HG03280 (cell line): ENCODE measurements around the gene FICD.
"Not testable (repeated sequence)": the region's sequence is repeated elsewhere in the genome, so short reads cannot be mapped to it uniquely, and the experiment has no call there.

Experiments
- ATAC-seq: cut with Tn5 transposase; IDR thresholded peaks from one replicate; pipeline ENCODE4 v1.9.1; 2021; ENCODE audit warnings: mild to moderate bottlenecking, moderate library complexity; ENCODE audit not compliant: unreplicated experiment

FICD gene

DNA sequence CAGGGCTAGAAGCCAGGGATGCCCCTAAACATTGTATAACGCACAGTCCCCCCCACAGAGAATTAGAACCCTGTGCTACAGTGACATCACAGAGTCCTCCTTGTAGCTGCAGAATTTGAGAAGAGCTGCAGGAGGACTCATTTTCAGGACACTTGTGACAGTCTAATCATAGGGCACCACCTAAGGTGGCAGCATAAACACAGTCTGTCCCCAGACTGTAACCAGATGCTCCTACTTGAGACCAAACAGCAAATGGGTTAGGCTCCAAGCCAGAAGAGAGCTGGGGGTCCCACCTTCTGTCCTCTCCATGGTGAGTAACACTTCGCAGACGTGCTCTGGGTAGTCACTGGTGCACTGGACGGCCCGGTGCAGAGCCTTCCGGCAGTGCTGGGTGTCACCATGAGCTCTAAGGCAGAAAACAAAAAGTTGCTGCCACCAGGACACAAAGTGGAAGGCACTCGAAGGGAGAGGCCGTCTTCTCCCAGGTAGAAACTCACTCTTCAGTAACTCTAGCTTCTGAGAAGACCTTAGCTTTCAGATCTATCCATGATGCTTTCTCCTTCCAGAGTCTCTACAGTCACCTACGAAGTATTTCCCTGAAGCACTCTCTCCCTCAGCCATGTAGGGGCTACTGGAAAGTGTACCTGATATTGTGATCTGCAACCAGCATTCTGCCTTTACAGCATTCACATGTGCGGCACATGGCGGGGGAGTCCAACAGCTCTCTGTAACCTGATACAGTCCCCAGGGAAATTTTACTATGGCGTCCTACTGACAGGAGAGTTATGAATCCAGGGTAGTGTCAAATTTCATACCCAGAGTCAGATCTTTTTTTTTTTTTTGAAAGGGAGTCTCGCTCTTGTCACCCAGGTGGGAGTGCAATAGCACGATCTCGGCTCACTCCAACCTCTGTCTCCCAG, 17.1 kb downstream of the FICD start:
- ATAC-seq, result no peak

DNA sequence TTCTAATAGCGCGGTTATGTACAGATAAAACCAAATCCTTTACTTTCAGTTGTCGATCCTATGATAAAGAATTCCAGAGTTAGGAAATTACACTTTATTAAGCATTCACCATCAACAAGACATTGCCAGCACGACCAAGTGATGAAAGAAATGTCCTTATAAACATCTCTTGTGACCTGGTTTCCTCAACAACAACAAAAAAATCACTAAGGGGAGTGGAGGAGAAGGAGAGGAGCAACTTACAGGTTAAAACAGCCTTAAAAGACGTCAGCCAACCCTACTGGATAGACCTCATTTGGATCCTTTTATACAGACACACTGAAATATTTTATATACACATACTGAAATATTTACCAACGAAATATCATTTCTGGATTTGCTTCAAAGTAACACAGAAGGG, 23.1 kb downstream of the FICD start:
- ATAC-seq, result no peak

DNA sequence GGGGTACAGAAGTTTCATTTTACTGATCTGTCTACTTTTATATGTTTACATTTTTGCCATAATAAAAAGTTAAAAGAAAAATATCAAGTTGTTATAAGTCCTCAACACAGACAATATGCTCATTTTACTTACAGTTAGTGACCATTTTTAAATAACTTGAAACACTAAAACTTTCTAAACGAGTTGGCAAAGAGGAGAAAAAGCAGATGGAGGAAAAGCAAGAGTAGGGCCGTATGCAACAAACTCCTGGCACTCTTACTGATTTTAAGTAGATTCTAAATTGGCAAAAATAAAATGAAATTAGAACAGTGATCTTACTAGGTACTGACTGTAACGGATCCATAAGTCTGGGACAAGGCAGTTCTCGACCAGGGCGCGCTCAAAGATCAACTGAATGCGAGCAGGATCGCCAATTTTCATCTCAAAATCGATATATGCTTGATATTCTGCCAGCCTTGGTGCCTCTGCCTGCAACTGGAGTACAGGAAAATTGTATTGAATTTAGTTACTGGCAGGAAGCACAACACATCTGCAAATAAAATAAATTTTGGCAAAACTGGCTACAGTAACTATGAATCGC, 23.6 kb downstream of the FICD start:
- no peak for ATAC-seq

DNA sequence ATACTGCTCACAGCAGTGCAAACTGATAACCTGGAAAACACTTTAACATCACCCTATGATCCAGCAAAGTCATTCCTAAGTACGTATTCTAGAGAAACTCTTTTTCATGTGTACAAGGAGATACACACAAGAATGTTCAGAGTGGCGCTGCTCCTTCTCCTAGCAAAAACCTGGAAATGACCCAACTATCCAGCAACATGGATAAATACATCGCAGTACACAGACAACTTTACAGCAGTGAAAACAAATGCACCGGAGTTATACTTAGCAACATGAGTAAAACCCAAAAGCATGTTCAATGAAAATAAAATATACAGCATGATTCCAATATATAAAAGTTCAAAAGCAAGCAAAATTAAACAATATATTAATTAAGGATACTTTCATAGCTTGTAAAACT, 27.2 kb downstream of the FICD start:
- no peak for ATAC-seq

DNA sequence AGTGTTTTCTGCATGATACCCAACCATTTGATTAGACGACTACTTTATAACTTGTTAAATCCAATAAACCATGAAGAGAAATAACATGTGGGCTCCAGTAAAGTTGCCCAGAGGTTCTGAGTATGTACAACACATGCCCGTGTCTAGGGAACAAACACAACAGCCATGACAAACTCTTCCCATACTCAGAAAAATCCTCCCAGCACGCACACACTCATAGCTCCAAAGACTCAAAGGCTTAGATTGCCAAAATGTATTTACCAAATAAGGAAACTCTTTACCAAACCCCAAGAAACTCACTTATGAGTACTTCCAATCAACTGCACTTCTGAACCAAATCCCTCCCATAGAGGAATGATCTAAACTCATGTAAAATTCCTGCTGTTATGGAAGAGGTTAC, 28.6 kb downstream of the FICD start:
- no peak for ATAC-seq

DNA sequence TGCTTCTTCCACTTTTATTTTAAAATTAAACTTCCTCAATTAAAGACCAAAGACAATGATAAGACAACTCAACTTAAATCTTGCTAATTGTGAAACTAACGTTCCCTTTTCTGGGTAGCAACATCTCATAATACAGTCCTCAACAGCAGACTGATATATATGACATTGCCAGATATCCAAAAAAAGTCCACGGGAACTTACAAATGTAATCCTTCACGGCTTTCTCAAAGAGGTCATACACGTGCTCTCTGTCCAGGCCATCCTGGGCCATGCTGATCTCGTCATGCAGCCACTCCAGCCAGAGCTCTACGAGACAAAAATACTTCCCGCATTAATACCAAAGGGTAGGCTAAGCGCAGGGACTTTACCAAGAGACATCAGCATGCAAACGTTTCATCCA, 32.6 kb downstream of the FICD start:
- no peak for ATAC-seq

DNA sequence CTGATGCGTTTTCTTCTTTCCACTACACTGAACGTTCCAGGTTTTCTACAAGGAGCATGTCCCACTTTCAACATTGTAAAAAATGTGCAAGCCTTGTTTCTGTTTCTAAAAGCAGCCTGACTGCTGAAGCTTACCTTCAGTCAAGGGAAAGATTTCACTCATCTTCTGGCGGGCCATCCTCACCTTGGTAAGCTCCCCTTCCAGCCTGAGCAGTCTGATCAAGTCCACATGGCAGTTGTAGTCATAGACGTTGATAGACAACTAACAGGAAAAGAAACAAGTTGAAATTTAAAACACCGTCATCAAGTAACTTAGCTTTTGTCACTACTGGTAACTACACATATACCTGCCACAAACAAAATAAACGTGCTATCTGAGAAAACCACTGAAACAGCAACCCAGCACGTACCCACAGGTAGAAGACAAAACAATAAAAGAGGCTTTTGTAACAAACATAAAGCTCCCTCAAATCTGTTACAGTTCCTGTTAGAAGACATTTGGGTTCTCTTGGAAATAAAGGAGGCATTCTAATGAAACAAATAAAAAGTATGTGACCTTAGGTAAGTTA, 34.0 kb downstream of the FICD start:
- peak; percentile 49 for ATAC-seq

DNA sequence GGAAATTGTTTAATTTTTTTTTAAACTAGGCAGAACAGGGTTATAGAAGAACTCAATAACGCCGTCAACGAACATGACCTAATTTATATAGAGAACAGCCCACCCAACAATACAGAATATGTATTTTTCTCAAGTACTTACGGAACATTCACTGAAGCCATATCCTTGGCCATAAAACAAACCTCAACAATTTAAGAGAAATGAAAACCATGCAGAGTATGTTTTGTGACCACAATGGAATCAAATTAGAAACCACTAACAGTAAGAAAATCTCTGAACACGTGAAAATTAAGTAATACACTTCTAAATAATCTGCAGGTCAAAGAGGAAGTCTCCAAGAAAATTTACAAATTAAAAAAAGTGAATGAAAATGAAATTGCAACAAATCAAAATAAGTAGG, 36.5 kb downstream of the FICD start:
- ATAC-seq, result no peak

DNA sequence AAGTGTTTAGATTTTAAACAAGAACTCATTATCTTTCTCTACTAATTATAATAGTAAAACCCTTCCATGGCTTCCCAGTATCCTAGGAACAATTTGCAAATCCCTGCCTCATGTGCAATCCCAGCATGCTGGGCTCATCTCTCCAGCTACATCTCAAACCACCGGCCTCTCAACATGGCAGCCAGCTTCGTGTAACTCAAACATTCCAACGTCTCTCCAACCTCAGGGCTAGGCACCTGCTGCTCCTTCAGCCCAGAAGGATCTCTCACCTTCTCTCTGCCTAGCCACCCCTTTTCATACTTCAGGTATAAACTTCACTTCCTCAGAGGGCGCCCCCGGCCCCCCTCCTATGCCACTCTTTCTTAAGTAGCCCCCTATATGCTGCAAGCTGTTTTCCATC, 38.7 kb downstream of the FICD start:
- no peak for ATAC-seq

DNA sequence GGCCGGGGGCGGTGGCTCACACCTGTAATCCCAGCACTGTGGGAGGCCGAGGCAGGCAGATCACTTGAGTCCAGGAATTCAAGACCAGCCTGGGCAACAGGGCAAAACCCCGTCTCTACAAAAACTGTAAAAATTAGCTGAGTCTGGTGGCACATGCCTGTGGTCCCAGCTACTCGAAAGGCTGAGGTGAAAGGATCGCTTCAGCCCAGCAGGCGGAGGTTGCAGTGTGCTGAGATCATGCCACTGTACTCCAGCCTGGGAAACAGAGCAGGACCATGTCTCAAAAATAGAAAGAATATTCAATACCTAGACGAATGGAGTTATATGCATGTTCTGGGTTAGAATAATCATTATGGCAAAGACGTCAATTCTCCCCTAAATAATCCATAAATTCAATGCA, 40.3 kb downstream of the FICD start:
- not testable (repeated sequence) for ATAC-seq

DNA sequence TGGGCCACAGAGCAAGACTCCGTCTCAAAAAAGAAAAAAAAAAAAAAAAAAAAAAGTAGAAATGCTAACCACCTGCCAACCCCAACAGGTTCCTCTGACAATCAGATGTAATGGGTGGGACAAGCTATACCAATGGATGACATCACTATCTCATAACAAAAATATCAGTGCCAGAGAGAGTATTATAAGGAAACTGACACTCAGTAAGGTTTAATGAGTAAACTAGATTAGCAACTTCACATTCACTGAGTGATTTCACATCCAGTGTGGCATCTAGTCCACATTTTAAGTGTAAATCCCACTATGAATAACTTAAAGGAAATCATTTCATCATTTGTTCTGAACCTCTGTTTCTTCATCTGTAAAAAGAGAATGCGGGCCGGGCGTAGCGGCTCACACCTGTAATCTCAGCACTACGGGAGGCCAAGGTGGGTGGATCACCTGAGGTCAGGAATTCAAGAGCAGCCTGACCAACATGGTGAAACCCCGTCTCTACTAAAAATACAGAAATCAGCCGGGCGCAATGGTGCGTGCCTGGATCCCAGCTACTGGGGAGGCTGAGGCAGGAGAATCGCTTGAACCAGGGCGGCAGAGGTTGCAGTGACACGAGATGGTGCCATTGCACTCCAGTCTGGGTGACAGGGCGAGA, 44.1 kb downstream of the FICD start:
- no peak for ATAC-seq

DNA sequence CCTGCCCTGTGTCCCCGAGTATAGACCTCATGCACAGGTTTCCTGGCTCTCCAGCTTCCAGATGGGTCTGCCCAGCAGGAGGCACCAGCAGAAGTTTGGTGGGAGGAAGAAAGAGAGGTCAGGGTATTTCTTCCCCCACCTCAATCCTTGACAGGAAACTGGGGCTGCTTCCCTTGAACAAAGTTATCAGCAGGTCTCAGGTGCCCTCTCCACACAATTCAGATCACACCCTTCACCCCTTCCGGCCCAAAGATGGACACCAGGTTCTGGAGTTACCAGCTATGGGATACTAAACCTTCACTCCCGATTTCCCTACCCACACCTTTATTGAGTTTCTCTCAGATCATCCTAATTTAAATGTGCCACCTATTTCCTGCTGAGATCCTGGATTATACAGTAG, 44.7 kb downstream of the FICD start:
- no peak for ATAC-seq

DNA sequence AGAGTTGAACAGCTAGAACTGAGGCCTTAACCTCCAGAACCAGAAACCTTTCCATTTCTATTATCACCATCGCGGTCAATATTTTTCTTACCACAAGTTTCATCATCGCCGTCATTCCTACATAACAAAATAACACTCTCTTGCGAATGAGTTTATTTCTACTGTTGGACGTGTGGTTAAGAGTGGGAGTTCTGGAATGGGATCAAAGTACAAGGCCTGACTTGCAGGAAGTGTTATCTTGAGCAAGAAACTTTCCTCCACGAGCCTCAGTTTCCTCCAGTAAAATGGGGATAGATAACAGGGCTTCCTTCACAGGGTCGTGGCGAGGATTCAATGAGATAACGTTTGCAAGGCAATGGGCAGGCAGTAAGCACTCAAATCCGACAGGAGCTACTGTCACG, 45.2 kb downstream of the FICD start:
- ATAC-seq, result no peak

DNA sequence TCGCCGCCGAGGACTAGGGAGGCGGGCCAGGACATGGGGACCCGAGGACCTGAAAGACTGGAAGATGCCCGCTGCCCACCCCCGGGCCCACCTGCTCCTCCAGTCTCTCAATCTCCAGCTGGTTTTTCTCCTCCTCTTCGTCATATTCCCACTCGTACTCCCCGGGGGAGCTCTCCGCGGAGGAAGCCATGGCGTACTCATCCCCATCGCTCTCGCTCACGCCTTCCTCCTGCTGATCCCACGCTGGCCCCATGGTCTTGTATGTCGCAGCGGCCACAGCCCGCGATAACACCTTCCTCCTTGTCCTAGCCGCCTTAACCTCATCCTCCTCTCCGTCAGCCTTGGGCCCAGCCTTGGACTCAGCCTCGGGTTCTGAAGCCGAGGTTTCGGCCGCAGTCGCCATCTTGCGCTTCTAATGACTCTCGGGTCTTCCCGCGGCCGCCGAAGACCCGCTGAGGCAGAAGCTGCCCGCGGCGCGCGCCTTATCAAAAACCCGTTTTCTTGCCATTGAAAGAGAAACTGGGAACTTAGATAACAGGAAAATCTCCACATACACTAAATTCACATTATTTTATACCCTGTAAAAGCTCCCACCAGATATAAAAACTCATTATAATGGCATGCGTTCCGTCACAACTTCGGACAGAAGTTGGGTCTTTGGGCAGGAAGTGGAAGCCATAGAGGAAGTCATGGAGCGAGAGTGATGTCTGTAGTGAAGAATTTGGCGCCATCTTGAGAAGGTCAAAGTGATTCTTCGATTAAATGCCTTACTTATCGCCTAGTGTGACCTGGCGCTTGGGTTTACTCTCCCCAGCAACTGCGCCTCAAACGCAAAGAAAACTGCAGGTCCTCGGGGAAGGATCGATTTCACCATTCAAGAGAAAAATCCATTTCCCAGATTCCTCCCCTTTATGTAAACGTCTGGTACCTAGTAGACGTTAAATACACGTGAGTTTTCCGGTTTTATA, 46.0 kb downstream of the FICD start, which contains the start of gene SART3:
Gene SART3 (minus strand): TSS at position 422 of the 968 bp plus-strand sequence. CDS start 19 bp downstream, at position 403.
- ATAC-seq, result peak; percentile 37

DNA sequence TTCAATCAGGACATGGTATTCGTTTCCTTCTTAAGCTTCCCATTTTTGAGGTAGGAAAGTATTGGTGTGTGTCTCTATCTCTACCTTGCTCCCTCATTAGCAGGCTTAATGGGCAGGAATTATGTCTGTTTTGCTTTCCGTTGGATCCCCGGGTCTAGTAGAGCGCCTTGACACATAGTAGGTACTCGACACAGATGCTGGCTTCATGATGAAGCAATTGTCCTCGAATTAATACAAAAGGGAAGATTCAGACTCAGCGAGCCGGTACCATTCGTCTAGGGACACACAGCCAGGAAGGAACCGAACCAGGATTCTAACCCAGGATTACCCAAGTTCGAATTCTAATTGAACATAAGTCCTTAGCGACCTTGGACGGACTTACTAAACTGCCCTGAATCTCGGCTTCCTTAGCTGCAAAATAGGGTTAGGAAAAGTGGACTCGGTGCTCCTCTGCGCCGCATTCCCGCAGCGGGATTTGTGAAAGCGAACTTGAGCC, 46.8 kb downstream of the FICD start:
- ATAC-seq, result no peak

DNA sequence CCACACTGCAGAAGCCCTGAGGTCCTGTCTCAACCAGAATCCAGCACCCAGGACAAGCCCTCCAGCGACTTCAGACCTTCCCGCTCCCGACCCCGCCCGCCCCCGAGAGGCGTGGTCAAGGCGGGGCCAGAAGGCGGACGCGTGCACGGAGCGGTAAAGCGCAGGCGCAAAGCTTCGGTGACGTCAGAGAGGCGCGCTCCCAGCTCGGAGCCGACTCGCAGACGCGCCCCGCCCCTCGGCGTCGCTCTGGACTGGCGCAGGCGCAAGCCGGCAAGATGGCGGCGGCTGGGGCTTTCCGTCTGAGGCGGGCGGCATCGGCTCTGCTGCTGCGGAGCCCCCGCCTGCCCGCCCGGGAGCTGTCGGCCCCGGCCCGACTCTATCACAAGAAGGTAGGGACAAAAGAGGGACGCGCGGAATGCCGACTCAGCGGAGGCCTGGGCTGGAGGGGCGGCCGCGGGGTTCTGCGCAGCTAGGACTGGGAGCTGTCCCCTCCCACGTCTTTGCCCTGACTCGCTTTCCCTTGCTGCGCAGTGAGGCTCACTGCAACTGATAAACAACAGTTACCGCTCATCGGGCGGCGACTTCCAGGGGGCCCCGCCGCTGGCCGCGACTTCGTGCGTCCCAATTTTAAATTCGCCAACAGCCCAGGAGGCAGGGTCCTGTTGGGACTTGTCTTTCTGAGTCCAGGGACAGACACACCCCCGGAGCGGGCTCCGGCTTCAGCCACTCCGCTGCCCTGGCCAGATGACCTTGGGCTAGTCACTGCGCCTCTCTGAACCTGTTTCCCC, 47.5 kb downstream of the FICD start, which contains the start of gene ISCU:
Gene ISCU (plus strand): TSS at position 249 of the 788 bp plus-strand sequence. CDS start 27 bp downstream, at position 276.
- peak; percentile 69 for ATAC-seq

DNA sequence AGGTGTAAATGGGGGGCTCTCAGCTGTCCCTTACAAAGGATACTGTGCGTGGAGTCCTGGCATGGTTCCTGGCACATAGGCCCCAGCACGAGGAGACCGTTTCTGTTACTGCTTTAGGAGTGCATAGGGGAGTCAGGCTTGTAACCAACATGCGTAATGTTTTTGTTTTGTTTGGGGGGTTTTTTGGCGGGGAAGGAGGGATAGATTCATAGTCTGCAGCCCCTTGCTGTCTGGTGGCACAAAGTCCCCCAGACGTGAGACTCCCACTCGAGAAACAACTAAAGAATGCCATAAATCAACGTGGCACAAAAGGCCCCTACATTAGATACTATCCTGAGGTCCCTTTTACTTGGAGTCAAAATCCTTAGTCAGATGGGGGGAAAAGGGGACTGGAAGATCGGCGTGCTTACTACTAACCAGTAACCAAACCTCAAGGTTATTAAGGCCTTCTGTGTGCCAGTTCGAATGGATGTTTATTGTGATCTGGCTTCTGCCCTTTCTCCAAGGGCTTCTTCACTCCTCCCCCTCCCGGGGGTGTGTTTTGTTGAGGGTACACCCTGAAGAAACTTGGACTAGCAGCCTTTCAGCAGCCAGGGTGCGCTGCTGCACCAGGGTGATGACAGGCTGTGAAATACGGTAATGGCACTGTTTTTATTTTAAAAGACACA, 48.2 kb downstream of the FICD start:
- ATAC-seq, result peak; percentile 43

DNA sequence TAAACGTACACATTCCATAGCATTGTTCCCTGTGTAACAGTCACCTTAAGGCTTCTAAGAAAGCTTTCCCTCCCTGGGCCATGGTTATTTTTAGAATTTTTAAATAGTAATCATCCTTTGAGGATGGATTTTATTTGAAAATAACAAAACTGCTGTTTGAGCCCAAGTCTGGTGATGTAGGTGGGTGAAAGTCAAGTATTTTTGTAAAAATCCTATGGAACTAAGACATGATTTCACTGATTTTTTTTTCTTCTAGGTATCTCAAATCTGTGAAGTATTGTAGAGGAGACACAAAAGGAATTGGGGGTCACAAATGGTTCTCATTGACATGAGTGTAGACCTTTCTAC, 48.7 kb downstream of the FICD start:
- no peak for ATAC-seq

DNA sequence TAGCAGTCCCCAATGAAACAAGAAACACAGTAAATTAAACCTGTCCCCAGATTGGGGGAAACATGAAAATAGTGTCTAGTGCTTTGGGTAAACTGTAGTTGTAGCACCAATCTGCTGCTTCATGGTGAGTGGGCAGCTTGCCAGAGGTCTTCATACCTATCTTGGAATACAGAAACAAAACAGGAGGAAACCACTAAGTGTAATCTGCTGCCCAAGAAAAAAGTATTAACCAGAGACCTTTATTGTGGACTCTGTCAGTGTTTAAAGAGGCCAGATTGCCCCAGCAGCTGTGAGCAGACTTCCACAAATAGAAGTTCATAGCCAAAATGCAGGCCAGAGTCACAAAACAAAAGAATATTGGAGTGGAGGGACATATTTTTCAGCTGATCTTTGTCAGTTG, 49.6 kb downstream of the FICD start:
- no peak for ATAC-seq
